Measurements from ENCODE around the gene ACTL8. TPM values are rescaled to one million over a fixed set of nuclear protein-coding genes. Genes with fewer than 3 reads are reported as not detected.

ACTL8 gene
- total RNA-seq, 4 donors from 2014 or later = not detected

GRCh38 chr1:17777818-17778217 is 22.7 kb downstream of the ACTL8 start:
- no peaks in the 10 kb centered on the region for H3K9me3 ChIP-seq
- H3K4me3 ChIP-seq = no peak overlapping the region
- no peak for DNase-seq (ENCODE audit: low spot score in 2 of 2)
- no peaks in the 10 kb centered on the region for H3K36me3 ChIP-seq
- no peak for TF ChIP-seq EP300 (IDR thresholded peaks at IDR 0.05)
- no peak for TF ChIP-seq CTCF (IDR thresholded peaks at IDR 0.05)
- no peak for TF ChIP-seq POLR2A (IDR thresholded peaks at IDR 0.05)
- 86 to 90% methylated on average over 8 of the region's 8 CpGs for WGBS, 2 donors
- no peak overlapping the region for H3K27ac ChIP-seq
- H3K4me1 ChIP-seq = peaks cover 0 to 4% (median 0%) of the 10 kb centered on the region in 4 donors
- peaks cover 0 to 40% of the 10 kb centered on the region in 2 donors for H3K27me3 ChIP-seq

- no peaks in the 10 kb centered on the region for H3K36me3 ChIP-seq
- TF ChIP-seq CTCF (IDR thresholded peaks at IDR 0.05) = no peak
- no peak for TF ChIP-seq POLR2A (IDR thresholded peaks at IDR 0.05)
- TF ChIP-seq EP300 (IDR thresholded peaks at IDR 0.05) = no peak
- H3K4me3 ChIP-seq = no peak overlapping the region
- no peak for DNase-seq (ENCODE audit: low spot score in 2 of 2)
- no peak overlapping the region for H3K27ac ChIP-seq
- WGBS, 2 donors = 65 to 68% methylated on average over 4 of the region's 4 CpGs
- H3K9me3 ChIP-seq = no peaks in the 10 kb centered on the region
- peaks cover 0 to 13% of the 10 kb centered on the region in 2 donors for H3K27me3 ChIP-seq
- no peaks in the 10 kb centered on the region for H3K4me1 ChIP-seq
These were observed 25.8 kb downstream of the ACTL8 start for GRCh38 chr1:17780916-17781315.

- Histone ChIP-seq H3K4me1 (no peaks in the 10 kb centered on the region), H3K27me3 (peaks cover 0 to 27% of the 10 kb centered on the region in 2 donors), H3K4me3 (no peak overlapping the region), H3K27ac (no peak overlapping the region), H3K9me3 (no peaks in the 10 kb centered on the region), H3K36me3 (no peaks in the 10 kb centered on the region)
- 80 to 98% methylated on average over 4 to 5 of the region's 5 CpGs for WGBS, 2 donors
- TF ChIP-seq POLR2A (IDR thresholded peaks at IDR 0.05) = no peak
- DNase-seq (ENCODE audit: low spot score in 2 of 2) = no peak
These were observed 34.8 kb downstream of the ACTL8 start for GRCh38 chr1:17789926-17790325.

GRCh38 chr1:17790383-17791054 is 35.4 kb downstream of the ACTL8 start:
- Histone ChIP-seq H3K4me3 (no peak overlapping the region), H3K9me3 (no peaks in the 10 kb centered on the region), H3K27ac (no peak overlapping the region), H3K27me3 (peaks cover 0 to 28% of the 10 kb centered on the region in 2 donors), H3K36me3 (no peaks in the 10 kb centered on the region), H3K4me1 (no peaks in the 10 kb centered on the region)
- no peak for TF ChIP-seq CTCF (IDR thresholded peaks at IDR 0.05)
- TF ChIP-seq POLR2A (IDR thresholded peaks at IDR 0.05) = no peak
- TF ChIP-seq EP300 (IDR thresholded peaks at IDR 0.05) = no peak
- DNase-seq (ENCODE audit: low spot score in 2 of 2) = no peak
- WGBS, 2 donors = 65 to 87% methylated on average over 3 to 4 of the region's 4 CpGs

GRCh38 chr1:17791055-17791390 is 35.9 kb downstream of the ACTL8 start:
- no peak for TF ChIP-seq EP300 (IDR thresholded peaks at IDR 0.05)
- no peak for TF ChIP-seq POLR2A (IDR thresholded peaks at IDR 0.05)
- no peak for TF ChIP-seq CTCF (IDR thresholded peaks at IDR 0.05)
- no peaks in the 10 kb centered on the region for H3K36me3 ChIP-seq
- H3K27me3 ChIP-seq = peaks cover 0 to 33% of the 10 kb centered on the region in 2 donors
- no peak for DNase-seq (ENCODE audit: low spot score in 2 of 2)
- H3K27ac ChIP-seq = no peak overlapping the region
- WGBS, 2 donors = 49 to 61% methylated on average over 2 to 6 of the region's 9 CpGs
- H3K4me3 ChIP-seq = no peak overlapping the region
- no peaks in the 10 kb centered on the region for H3K4me1 ChIP-seq
- no peaks in the 10 kb centered on the region for H3K9me3 ChIP-seq

Data from tibial nerve (tissue), 4 donors.